SK-N-SH (cell line): ENCODE results near the gene CCDC187.

Experiments used
- FOXM1 ChIP-seq: IDR thresholded peaks from 2 replicates; pipeline ENCODE4 v1.4.0; 2012; ENCODE audit warnings: low read depth, mild to moderate bottlenecking
- RAD21 ChIP-seq: IDR thresholded peaks from 2 replicates; pipeline ENCODE4 v1.6.1; 2012; ENCODE audit warnings: mild to moderate bottlenecking, low read length
- SIN3A ChIP-seq: IDR thresholded peaks from 2 replicates; pipeline ENCODE4 v1.6.1; 2012; ENCODE audit warnings: low read depth, mild to moderate bottlenecking, low read length, moderate library complexity, borderline replicate concordance
- TF ChIP-seq, protein P1 (sequence below): fragments of 200-600 bp; sonication (generic); IDR thresholded peaks from 2 replicates; pipeline ENCODE4 v1.6.1; 2017; ENCODE audit warnings: antibody characterized with exemption, mild to moderate bottlenecking, moderate library complexity

DNA sequence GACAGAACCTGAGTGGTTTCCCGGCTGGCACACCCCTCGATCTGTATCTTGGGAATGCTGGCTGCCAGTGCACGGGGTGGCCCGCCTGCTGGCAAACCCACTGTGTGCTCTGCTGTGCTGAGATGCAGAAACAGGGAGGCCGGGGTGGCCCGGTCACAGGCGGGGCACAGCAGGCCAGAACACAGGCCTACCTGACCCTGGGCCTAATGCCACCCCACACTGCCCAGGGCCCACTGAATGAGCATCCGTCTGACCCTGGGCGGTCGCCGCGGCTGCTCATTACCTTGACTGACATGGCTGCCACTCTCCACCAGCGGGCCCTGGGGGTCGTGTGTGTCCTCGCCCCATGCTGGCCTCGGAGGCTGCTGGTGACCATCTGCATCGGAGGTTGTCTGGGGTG lies 44.1 kb downstream of the CCDC187 start:
- no peak for TF ChIP-seq SIN3A
- TF ChIP-seq, protein P1, sequence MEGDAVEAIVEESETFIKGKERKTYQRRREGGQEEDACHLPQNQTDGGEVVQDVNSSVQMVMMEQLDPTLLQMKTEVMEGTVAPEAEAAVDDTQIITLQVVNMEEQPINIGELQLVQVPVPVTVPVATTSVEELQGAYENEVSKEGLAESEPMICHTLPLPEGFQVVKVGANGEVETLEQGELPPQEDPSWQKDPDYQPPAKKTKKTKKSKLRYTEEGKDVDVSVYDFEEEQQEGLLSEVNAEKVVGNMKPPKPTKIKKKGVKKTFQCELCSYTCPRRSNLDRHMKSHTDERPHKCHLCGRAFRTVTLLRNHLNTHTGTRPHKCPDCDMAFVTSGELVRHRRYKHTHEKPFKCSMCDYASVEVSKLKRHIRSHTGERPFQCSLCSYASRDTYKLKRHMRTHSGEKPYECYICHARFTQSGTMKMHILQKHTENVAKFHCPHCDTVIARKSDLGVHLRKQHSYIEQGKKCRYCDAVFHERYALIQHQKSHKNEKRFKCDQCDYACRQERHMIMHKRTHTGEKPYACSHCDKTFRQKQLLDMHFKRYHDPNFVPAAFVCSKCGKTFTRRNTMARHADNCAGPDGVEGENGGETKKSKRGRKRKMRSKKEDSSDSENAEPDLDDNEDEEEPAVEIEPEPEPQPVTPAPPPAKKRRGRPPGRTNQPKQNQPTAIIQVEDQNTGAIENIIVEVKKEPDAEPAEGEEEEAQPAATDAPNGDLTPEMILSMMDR: no peak
- TF ChIP-seq FOXM1: no peak
- no peak for TF ChIP-seq RAD21
